ENCODE results near the gene IKZF1. TPM values are rescaled to one million over a fixed set of nuclear protein-coding genes. Genes with fewer than 3 reads are reported as not detected.
A peak's percentile ranks its signal among the peaks of the same experiment; 100 is the strongest.

Gene IKZF1
- total RNA-seq (2021; ENCODE audit: unreplicated experiment) (0.77 TPM), Bru-seq, nascent RNA (percentile 5 among the genes with signal in this experiment), BruChase-seq, experiment 1, labeled RNA remaining after a 2-hour chase (percentile 9 among the genes with signal in this experiment), BruChase-seq, experiment 2, labeled RNA remaining after a 6-hour chase (percentile 12 among the genes with signal in this experiment)
- not detected for polyA plus RNA-seq (2012; ENCODE audit: insufficient read length)
- long read RNA-seq, partial matches to known transcripts, result 0 of 1 reads
- long read RNA-seq, other reads (novel, unspliced or antisense), result 1 of 1 reads

DNA sequence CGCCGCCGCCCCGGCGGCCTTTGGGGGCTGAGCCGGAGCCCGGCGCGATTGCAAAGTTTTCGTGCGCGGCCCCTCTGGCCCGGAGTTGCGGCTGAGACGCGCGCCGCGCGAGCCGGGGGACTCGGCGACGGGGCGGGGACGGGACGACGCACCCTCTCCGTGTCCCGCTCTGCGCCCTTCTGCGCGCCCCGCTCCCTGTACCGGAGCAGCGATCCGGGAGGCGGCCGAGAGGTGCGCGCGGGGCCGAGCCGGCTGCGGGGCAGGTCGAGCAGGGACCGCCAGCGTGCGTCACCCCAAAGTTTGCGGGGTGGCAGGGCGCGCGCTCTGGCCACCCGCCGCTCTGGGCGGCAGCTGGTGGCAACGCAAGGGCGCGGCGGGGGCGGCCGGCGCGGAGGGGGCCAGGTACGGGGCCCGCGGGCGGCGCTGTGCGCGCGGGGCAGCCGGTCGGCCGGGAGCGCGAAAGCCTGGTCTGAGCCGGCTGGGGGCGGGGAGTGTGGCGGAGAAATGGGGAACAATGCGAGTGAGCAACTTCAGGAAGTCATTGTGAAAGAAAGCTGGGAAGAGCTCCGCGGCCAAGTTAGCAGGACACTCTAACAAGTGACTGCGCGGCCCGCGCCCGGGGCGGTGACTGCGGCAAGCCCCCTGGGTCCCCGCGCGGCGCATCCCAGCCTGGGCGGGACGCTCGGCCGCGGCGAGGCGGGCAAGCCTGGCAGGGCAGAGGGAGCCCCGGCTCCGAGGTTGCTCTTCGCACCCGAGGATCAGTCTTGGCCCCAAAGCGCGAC is at the start of gene IKZF1:
Gene IKZF1, plus strand, starts transcription at position 588 of the 782 bp plus-strand sequence. CDS start 14,346 bp downstream, outside the sequence.
- Histone ChIP-seq H3K27me3 (ENCODE audit: control insufficient read depth, insufficient read depth, low read length) (peaks cover 47% of the 10 kb centered on the region), H3K4me1 (ENCODE audit: control insufficient read depth, insufficient read depth, low read length) (peaks cover 6% of the 10 kb centered on the region; the same call in 1 of the 2 replicates), H3K4me3 (ENCODE audit: low read depth in 2 of 2, low read length in 2 of 2) (peak within 1 kb of the TSS; percentile 5 to 20; a peak in 3 of 4 replicates), H3K36me3 (ENCODE audit: control insufficient read depth, insufficient read depth, low read length) (no peaks in the 10 kb centered on the region), H3K9me3 (ENCODE audit: control insufficient read depth, insufficient read depth, low read depth, low read length) (no peaks in the 10 kb centered on the region), H3K27ac (ENCODE audit: low read length) (no peak within 1 kb of the TSS)
- ChIA-PET CTCF (no interaction called here), POLR2A (no interaction called here)
- BruUV-seq (replicated peaks), result no TSS peak
- ATAC-seq, result peak; percentile 57
- in situ Hi-C loops (cut with HindIII; ENCODE audit: low pct_unique_long_range_greater_than_20kb, low sequenced_read_pairs) (no loop called here), intact Hi-C loops (cut with micrococcal nuclease; ENCODE audit: unreplicated experiment) (no loop called here)
- TF ChIP-seq, protein P1, sequence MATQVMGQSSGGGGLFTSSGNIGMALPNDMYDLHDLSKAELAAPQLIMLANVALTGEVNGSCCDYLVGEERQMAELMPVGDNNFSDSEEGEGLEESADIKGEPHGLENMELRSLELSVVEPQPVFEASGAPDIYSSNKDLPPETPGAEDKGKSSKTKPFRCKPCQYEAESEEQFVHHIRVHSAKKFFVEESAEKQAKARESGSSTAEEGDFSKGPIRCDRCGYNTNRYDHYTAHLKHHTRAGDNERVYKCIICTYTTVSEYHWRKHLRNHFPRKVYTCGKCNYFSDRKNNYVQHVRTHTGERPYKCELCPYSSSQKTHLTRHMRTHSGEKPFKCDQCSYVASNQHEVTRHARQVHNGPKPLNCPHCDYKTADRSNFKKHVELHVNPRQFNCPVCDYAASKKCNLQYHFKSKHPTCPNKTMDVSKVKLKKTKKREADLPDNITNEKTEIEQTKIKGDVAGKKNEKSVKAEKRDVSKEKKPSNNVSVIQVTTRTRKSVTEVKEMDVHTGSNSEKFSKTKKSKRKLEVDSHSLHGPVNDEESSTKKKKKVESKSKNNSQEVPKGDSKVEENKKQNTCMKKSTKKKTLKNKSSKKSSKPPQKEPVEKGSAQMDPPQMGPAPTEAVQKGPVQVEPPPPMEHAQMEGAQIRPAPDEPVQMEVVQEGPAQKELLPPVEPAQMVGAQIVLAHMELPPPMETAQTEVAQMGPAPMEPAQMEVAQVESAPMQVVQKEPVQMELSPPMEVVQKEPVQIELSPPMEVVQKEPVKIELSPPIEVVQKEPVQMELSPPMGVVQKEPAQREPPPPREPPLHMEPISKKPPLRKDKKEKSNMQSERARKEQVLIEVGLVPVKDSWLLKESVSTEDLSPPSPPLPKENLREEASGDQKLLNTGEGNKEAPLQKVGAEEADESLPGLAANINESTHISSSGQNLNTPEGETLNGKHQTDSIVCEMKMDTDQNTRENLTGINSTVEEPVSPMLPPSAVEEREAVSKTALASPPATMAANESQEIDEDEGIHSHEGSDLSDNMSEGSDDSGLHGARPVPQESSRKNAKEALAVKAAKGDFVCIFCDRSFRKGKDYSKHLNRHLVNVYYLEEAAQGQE (IDR thresholded peaks at IDR 0.05; ENCODE audit: insufficient read depth in 1 of 2, low read depth in 2 of 2, low read length in 1 of 2), result no peak
- TF ChIP-seq SIN3A (IDR thresholded peaks at IDR 0.05; ENCODE audit: borderline replicate concordance, insufficient read depth, low read depth, low read length), result no peak
- no peak for TF ChIP-seq TCF7L2 (IDR thresholded peaks at IDR 0.05; ENCODE audit: low read depth, low read length)
- TF ChIP-seq POLR2AphosphoS5 (IDR thresholded peaks at IDR 0.05; ENCODE audit: low read depth, low read length), result no peak
- TF ChIP-seq, protein P2, sequence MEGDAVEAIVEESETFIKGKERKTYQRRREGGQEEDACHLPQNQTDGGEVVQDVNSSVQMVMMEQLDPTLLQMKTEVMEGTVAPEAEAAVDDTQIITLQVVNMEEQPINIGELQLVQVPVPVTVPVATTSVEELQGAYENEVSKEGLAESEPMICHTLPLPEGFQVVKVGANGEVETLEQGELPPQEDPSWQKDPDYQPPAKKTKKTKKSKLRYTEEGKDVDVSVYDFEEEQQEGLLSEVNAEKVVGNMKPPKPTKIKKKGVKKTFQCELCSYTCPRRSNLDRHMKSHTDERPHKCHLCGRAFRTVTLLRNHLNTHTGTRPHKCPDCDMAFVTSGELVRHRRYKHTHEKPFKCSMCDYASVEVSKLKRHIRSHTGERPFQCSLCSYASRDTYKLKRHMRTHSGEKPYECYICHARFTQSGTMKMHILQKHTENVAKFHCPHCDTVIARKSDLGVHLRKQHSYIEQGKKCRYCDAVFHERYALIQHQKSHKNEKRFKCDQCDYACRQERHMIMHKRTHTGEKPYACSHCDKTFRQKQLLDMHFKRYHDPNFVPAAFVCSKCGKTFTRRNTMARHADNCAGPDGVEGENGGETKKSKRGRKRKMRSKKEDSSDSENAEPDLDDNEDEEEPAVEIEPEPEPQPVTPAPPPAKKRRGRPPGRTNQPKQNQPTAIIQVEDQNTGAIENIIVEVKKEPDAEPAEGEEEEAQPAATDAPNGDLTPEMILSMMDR (IDR thresholded peaks at IDR 0.05), result no peak
- DNase-seq (ENCODE audit: low read depth, low spot score), result no peak

DNA sequence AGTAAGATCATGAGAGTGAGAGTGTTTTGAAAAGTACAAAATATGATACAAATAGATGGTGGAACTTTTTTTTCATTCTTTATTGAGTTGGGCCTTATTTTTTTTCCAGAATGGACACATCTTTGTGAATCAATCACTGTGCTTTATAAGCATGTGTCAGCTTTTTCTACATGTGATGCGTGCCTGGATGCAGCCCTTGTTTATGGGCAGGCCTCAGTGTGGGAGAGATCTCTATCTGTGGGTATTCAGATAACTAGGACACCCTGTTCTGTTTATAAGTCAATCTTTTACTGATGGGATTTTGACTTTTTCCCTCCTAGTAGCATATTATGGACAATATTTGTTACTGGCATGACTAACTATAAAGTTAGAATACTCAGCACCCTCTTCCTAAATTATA is 42.9 kb upstream of the IKZF1 start:
- no peaks in the 10 kb centered on the region for H3K4me1 ChIP-seq (ENCODE audit: control insufficient read depth, insufficient read depth, low read length)
- POLR2A ChIA-PET, result no interaction called here
- no peaks in the 10 kb centered on the region for H3K9me3 ChIP-seq (ENCODE audit: control insufficient read depth, insufficient read depth, low read depth, low read length)
- ATAC-seq (no peak), DNase-seq (ENCODE audit: low read depth, low spot score) (no peak)
- TF ChIP-seq, protein P1 (IDR thresholded peaks at IDR 0.05; ENCODE audit: insufficient read depth in 1 of 2, low read depth in 2 of 2, low read length in 1 of 2), result no peak
- no peak for TF ChIP-seq POLR2AphosphoS5 (IDR thresholded peaks at IDR 0.05; ENCODE audit: low read depth, low read length)
- no peak for TF ChIP-seq TCF7L2 (IDR thresholded peaks at IDR 0.05; ENCODE audit: low read depth, low read length)
- TF ChIP-seq, protein P2 (IDR thresholded peaks at IDR 0.05), result no peak
- no peak for TF ChIP-seq SIN3A (IDR thresholded peaks at IDR 0.05; ENCODE audit: borderline replicate concordance, insufficient read depth, low read depth, low read length)
- H3K27me3 ChIP-seq (ENCODE audit: control insufficient read depth, insufficient read depth, low read length), result peaks cover 6% of the 10 kb centered on the region; the same call in 1 of the 2 replicates
- no peak overlapping the region for H3K4me3 ChIP-seq (ENCODE audit: low read depth in 2 of 2, low read length in 2 of 2)
- in situ Hi-C loops (cut with HindIII; ENCODE audit: low pct_unique_long_range_greater_than_20kb, low sequenced_read_pairs), result no loop called here
- intact Hi-C loops (cut with micrococcal nuclease; ENCODE audit: unreplicated experiment), result no loop called here
- CTCF ChIA-PET, result no interaction called here
- no peaks in the 10 kb centered on the region for H3K36me3 ChIP-seq (ENCODE audit: control insufficient read depth, insufficient read depth, low read length)
- BruUV-seq (replicated peaks), result no TSS peak
- no peak overlapping the region for H3K27ac ChIP-seq (ENCODE audit: low read length)
